Measurements from ENCODE around the gene GREB1.
A peak's percentile ranks its signal among the peaks of the same experiment; 100 is the strongest.

Gene GREB1

GRCh38 chr2:11665510-11666362, 131.9 kb downstream of the GREB1 start:
- Histone ChIP-seq H3K9me3 (replicated peaks; ENCODE audit: low read length) (no peaks in the 10 kb centered on the region), H3K4me2 (ENCODE audit: low read length) (no peak overlapping the region), H3K27me3 (ENCODE audit: control insufficient read depth, insufficient read depth, low read length) (peaks cover 40% of the 10 kb centered on the region), H3K9ac (ENCODE audit: low read depth, low read length) (no peak overlapping the region), H3K4me1 (ENCODE audit: control insufficient read depth, insufficient read depth, low read length) (peaks cover 4% of the 10 kb centered on the region), H3K36me3 (ENCODE audit: insufficient read depth, low read length) (no peaks in the 10 kb centered on the region), H3K4me3 (ENCODE audit: low read length) (no peak overlapping the region)

DNA sequence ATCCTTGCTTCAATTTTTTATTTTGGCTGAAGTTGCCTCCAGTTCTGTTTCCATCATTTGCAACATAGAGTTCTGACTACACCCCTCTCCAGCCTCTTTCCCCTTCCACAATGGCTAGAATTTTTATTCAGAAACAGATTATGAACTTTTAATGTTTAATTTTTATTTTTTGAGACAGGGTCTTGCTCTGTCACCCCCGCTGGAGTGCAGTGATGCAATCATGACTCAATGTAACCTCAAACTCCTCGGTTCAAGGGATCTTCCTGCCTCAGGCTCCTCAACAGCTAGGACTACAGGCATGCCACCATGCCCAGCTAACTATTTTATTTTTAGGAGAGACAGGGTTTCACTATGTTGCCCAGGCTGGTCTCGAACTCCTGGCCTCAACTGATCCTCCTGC, 133.3 kb downstream of the GREB1 start:
- Histone ChIP-seq H3K9me3 (replicated peaks; ENCODE audit: low read length) (no peaks in the 10 kb centered on the region), H3K4me2 (ENCODE audit: low read length) (no peak overlapping the region), H3K4me1 (ENCODE audit: control insufficient read depth, insufficient read depth, low read length) (peaks cover 4% of the 10 kb centered on the region), H3K9ac (ENCODE audit: low read depth, low read length) (no peak overlapping the region), H3K27me3 (ENCODE audit: control insufficient read depth, insufficient read depth, low read length) (peaks cover 40% of the 10 kb centered on the region), H3K36me3 (ENCODE audit: insufficient read depth, low read length) (no peaks in the 10 kb centered on the region), H3K4me3 (ENCODE audit: low read length) (no peak overlapping the region)

DNA sequence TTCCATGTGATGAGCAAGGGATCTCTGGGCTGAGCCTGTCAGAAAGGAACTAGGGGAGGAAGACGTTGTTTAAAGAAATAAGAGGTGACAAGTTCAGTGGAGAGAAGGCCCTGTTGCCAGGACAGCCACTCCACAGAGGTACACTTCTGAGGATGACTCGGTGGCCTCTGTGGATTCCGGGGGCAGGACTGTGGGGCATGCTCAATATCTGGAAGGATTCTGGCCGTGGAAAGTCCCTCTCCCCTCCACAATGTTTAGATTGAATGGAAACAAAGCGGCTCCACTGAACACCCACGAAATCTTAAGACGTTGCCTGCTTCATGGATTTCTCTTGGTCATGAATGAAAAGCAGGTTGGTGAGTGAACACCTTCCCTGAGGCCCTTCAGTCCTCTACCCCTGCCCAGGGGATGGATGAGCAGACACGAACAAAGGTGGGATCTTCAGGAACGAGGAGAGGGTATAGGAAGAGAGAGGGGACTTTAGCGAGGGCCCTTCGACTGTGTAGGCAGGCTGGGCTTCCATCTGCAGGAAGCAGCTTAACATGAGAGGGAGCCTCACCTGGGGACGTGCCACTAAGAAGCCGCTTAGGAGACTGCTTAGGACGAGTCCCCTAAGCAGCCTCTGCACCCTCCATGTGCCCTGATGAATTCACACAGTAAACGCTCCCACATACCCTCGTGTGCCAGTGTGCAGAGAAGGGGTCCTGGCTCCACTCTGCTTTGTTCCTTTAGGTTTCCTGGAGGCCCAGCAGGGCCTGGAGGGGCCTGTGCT, 134.2 kb downstream of the GREB1 start:
- H3K4me1 ChIP-seq (ENCODE audit: control insufficient read depth, insufficient read depth, low read length), result peaks cover 4% of the 10 kb centered on the region
- no peak overlapping the region for H3K4me2 ChIP-seq (ENCODE audit: low read length)
- H3K4me3 ChIP-seq (ENCODE audit: low read length), result no peak overlapping the region
- no peak overlapping the region for H3K9ac ChIP-seq (ENCODE audit: low read depth, low read length)
- no peaks in the 10 kb centered on the region for H3K36me3 ChIP-seq (ENCODE audit: insufficient read depth, low read length)
- peaks cover 48% of the 10 kb centered on the region for H3K27me3 ChIP-seq (ENCODE audit: control insufficient read depth, insufficient read depth, low read length)
- H3K9me3 ChIP-seq (replicated peaks; ENCODE audit: low read length), result no peaks in the 10 kb centered on the region

GRCh38 chr2:11669454-11670291, 135.8 kb downstream of the GREB1 start, which contains the start of gene NTSR2:
TSS of gene NTSR2 (minus strand) at chr2:11670195. CDS start at chr2:11670129, 66 bp downstream.
- peaks cover 57% of the 10 kb centered on the region for H3K27me3 ChIP-seq (ENCODE audit: control insufficient read depth, insufficient read depth, low read length)
- peak within 1 kb of the TSS; percentile 52 for H3K4me2 ChIP-seq (ENCODE audit: low read length)
- no peaks in the 10 kb centered on the region for H3K9me3 ChIP-seq (replicated peaks; ENCODE audit: low read length)
- no peak within 1 kb of the TSS for H3K9ac ChIP-seq (ENCODE audit: low read depth, low read length)
- H3K4me1 ChIP-seq (ENCODE audit: control insufficient read depth, insufficient read depth, low read length), result peaks cover 4% of the 10 kb centered on the region
- peak within 1 kb of the TSS; percentile 30 for H3K4me3 ChIP-seq (ENCODE audit: low read length)
- no peaks in the 10 kb centered on the region for H3K36me3 ChIP-seq (ENCODE audit: insufficient read depth, low read length)

DNA sequence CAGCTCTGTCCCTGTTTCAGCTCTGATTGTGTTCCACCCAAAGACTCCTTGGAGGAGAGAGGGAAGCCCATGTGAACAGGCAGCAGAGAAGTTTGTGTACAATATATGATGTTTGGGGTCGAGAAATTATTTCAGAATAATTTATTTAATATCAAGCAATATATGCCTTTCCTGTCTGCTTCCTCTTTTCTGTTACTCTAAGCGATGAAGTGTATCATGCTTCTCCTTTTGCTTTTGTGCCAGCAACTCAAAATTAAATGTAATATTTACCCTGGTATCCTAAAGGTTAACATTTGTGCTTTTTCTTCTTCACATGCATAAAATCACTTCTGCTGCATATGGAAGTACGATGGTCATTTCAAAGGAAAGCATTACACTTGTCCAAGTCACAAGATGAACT, 138.6 kb downstream of the GREB1 start:
- Histone ChIP-seq H3K36me3 (ENCODE audit: insufficient read depth, low read length) (no peaks in the 10 kb centered on the region), H3K4me1 (ENCODE audit: control insufficient read depth, insufficient read depth, low read length) (peaks cover 4% of the 10 kb centered on the region), H3K4me3 (ENCODE audit: low read length) (no peak overlapping the region), H3K27me3 (ENCODE audit: control insufficient read depth, insufficient read depth, low read length) (peaks cover 78% of the 10 kb centered on the region), H3K9ac (ENCODE audit: low read depth, low read length) (no peak overlapping the region), H3K4me2 (ENCODE audit: low read length) (no peak overlapping the region), H3K9me3 (replicated peaks; ENCODE audit: low read length) (no peaks in the 10 kb centered on the region)

GRCh38 chr2:11674983-11675382, 141.1 kb downstream of the GREB1 start:
- peaks cover 2% of the 10 kb centered on the region for H3K4me1 ChIP-seq (ENCODE audit: control insufficient read depth, insufficient read depth, low read length)

GRCh38 chr2:11675423-11676112, 141.7 kb downstream of the GREB1 start:
- Histone ChIP-seq H3K9me3 (replicated peaks; ENCODE audit: low read length) (no peaks in the 10 kb centered on the region), H3K4me3 (ENCODE audit: low read length) (no peak overlapping the region), H3K27me3 (ENCODE audit: control insufficient read depth, insufficient read depth, low read length) (peaks cover 78% of the 10 kb centered on the region)

More at GRCh38 chr2:11674983-11675382, 141.1 kb downstream of the GREB1 start:
- Histone ChIP-seq H3K9ac (ENCODE audit: low read depth, low read length) (no peak overlapping the region), H3K4me3 (ENCODE audit: low read length) (no peak overlapping the region), H3K27me3 (ENCODE audit: control insufficient read depth, insufficient read depth, low read length) (peaks cover 81% of the 10 kb centered on the region), H3K36me3 (ENCODE audit: insufficient read depth, low read length) (no peaks in the 10 kb centered on the region), H3K9me3 (replicated peaks; ENCODE audit: low read length) (no peaks in the 10 kb centered on the region), H3K4me2 (ENCODE audit: low read length) (no peak overlapping the region)

GRCh38 chr2:11676640-11677039, 142.8 kb downstream of the GREB1 start:
- H3K4me3 ChIP-seq (ENCODE audit: low read length), result no peak overlapping the region
- no peaks in the 10 kb centered on the region for H3K9me3 ChIP-seq (replicated peaks; ENCODE audit: low read length)
- H3K36me3 ChIP-seq (ENCODE audit: insufficient read depth, low read length), result no peaks in the 10 kb centered on the region
- H3K27me3 ChIP-seq (ENCODE audit: control insufficient read depth, insufficient read depth, low read length), result peaks cover 71% of the 10 kb centered on the region
- no peak overlapping the region for H3K9ac ChIP-seq (ENCODE audit: low read depth, low read length)
- peaks cover 9% of the 10 kb centered on the region for H3K4me1 ChIP-seq (ENCODE audit: control insufficient read depth, insufficient read depth, low read length)
- no peak overlapping the region for H3K4me2 ChIP-seq (ENCODE audit: low read length)

More at GRCh38 chr2:11675423-11676112, 141.7 kb downstream of the GREB1 start:
- Histone ChIP-seq H3K36me3 (ENCODE audit: insufficient read depth, low read length) (no peaks in the 10 kb centered on the region), H3K4me2 (ENCODE audit: low read length) (no peak overlapping the region), H3K9ac (ENCODE audit: low read depth, low read length) (no peak overlapping the region), H3K4me1 (ENCODE audit: control insufficient read depth, insufficient read depth, low read length) (peaks cover 6% of the 10 kb centered on the region)

GRCh38 chr2:11677136-11678055, 143.6 kb downstream of the GREB1 start:
- Histone ChIP-seq H3K4me3 (ENCODE audit: low read length) (no peak overlapping the region), H3K9me3 (replicated peaks; ENCODE audit: low read length) (no peaks in the 10 kb centered on the region), H3K4me2 (ENCODE audit: low read length) (no peak overlapping the region), H3K36me3 (ENCODE audit: insufficient read depth, low read length) (no peaks in the 10 kb centered on the region), H3K9ac (ENCODE audit: low read depth, low read length) (no peak overlapping the region), H3K4me1 (ENCODE audit: control insufficient read depth, insufficient read depth, low read length) (peaks cover 9% of the 10 kb centered on the region), H3K27me3 (ENCODE audit: control insufficient read depth, insufficient read depth, low read length) (peaks cover 68% of the 10 kb centered on the region)

All from skeletal muscle satellite cell (primary cell).